Left lung (tissue), 10 donors: ENCODE data around the gene BSND. TPM values are rescaled to one million over a fixed set of nuclear protein-coding genes. Genes with fewer than 3 reads are reported as not detected.
A peak's percentile ranks its signal among the peaks of the same experiment; 100 is the strongest.

Experiments
- ATAC-seq: fragments of 200-7000 bp; cut with Tn5 transposase; one replicate; pipeline ENCODE4 v1.9.1; 2020; ENCODE audit warnings: moderate library complexity
- DNase-seq, 4 donors: peaks; one replicate each; pipeline ENCODE4 v3.0.0-alpha.2; 2013 to 2020
- H3K27ac ChIP-seq, 2 donors: fragments of 200-600 bp; sonication (generic) in 1 of 2; one replicate each; pipeline versions ENCODE4 v1.5.0 to v1.8.0; 2020 to 2021
- H3K27me3 ChIP-seq, 2 donors: fragments of 200-600 bp; sonication (generic) in 1 of 2; one replicate each; pipeline versions ENCODE4 v1.5.0 to v1.8.0; 2020 to 2021
- H3K36me3 ChIP-seq, 2 donors: fragments of 200-600 bp; sonication (generic) in 1 of 2; one replicate each; pipeline versions ENCODE4 v1.5.0 to v1.8.0; 2020 to 2021
- H3K4me1 ChIP-seq, 2 donors: fragments of 200-600 bp; one replicate each; pipeline ENCODE4 v1.8.0; 2021
- H3K4me3 ChIP-seq, 2 donors: fragments of 200-600 bp; sonication (generic) in 1 of 2; one replicate each; pipeline versions ENCODE4 v1.5.0 to v1.8.0; 2020 to 2021; ENCODE audit warnings: mild to moderate bottlenecking in 1 of 2
- H3K9me3 ChIP-seq, 2 donors: fragments of 200-600 bp; sonication (generic) in 1 of 2; one replicate each; pipeline versions ENCODE4 v1.5.0 to v1.8.0; 2020 to 2021
- intact Hi-C, 2 donors: fragments of 100-400 bp; cut with DNase I; formaldehyde crosslinking; loops; one replicate each; pipeline versions ENCODE4 v1.11.2 to v1.14.2; 2022
- polyA plus RNA-seq, 6 donors: library from polyadenylated mRNA; unstranded; fragments of 120-200 nt; gene quantifications; one replicate each; pipeline ENCODE4 v1.2.1, GENCODE V29; 2013; ENCODE audit not compliant: insufficient read length in 6 of 6
- total RNA-seq, 2 donors: library from RNA; stranded (reverse); fragmentation: NEBNext Ultra II Directional; extraction: Animal tissue kit (Norgen Biotek cat#: 25700); gene quantifications; one replicate each; pipeline ENCODE4 v1.2.1, GENCODE V29; 2021
- TF ChIP-seq, protein P1 (sequence below), 2 donors: fragments of 200-600 bp; sonication (generic) in 1 of 2; IDR thresholded peaks; one replicate each; pipeline versions ENCODE4 v1.5.0 to v1.8.0; 2021; ENCODE audit warnings: antibody characterized with exemption in 2 of 2
- donor health status: DM: no; HTN: yes; CAD: no.
- donor health status: DM: no; HTN: no; CAD: no.

Gene BSND
- total and polyA plus RNA-seq, 8 donors = 0.03 to 0.06 (median 0.06) TPM; not detected in 3

- no peak for DNase-seq
- H3K9me3 ChIP-seq = no peaks in the 10 kb centered on the region
- peaks cover 0 to 10% of the 10 kb centered on the region in 2 donors for H3K4me1 ChIP-seq
- TF ChIP-seq, protein P1, sequence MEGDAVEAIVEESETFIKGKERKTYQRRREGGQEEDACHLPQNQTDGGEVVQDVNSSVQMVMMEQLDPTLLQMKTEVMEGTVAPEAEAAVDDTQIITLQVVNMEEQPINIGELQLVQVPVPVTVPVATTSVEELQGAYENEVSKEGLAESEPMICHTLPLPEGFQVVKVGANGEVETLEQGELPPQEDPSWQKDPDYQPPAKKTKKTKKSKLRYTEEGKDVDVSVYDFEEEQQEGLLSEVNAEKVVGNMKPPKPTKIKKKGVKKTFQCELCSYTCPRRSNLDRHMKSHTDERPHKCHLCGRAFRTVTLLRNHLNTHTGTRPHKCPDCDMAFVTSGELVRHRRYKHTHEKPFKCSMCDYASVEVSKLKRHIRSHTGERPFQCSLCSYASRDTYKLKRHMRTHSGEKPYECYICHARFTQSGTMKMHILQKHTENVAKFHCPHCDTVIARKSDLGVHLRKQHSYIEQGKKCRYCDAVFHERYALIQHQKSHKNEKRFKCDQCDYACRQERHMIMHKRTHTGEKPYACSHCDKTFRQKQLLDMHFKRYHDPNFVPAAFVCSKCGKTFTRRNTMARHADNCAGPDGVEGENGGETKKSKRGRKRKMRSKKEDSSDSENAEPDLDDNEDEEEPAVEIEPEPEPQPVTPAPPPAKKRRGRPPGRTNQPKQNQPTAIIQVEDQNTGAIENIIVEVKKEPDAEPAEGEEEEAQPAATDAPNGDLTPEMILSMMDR (IDR thresholded peaks at IDR 0.05) = no peak
- no peak overlapping the region for H3K27ac ChIP-seq
- ATAC-seq = no peak
- H3K36me3 ChIP-seq = peaks cover 0 to 33% of the 10 kb centered on the region in 2 donors
- no peak overlapping the region for H3K4me3 ChIP-seq
- H3K27me3 ChIP-seq = no peaks in the 10 kb centered on the region
- intact Hi-C loops = no loop called here
Observed at GRCh38 chr1:55057956-55058298, 59.2 kb downstream of the BSND start.

DNA sequence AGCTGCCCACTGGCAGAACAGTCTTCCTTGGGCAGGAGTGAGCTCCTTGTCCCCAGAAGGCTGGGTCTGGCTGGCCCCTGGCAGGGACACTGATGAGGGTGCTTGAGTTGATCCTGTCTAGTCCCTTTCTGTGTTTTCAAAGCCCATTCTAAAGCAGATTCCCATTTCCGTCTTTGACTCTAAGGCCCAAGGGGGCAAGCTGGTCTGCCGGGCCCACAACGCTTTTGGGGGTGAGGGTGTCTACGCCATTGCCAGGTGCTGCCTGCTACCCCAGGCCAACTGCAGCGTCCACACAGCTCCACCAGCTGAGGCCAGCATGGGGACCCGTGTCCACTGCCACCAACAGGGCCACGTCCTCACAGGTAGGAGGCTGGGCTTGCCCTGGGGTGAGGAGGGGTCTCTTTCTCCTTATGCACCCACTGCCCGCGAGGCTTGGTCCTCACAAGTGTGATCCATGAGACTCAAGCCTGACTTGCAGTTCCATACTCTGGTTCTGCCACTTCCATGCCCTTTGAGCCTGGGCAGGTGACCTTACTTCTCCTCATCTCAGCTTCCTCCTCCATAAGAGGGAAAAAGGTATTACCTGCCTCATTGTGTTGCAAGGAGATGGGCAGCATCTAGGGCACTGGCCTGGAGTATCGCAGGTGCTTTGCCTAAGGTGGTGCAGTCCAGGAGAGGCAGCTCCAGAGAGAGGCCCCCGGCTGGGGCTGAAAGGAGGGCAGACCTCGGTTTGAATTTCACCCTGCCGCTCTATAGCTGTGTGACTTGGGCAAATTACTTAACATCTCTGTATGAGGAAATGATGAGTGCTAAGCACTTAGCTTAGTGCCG lies 60.8 kb downstream of the BSND start:
- Histone ChIP-seq H3K9me3 (no peaks in the 10 kb centered on the region), H3K4me3 (no peak overlapping the region), H3K27me3 (no peaks in the 10 kb centered on the region), H3K4me1 (no peaks in the 10 kb centered on the region), H3K36me3 (peaks cover 0 to 41% of the 10 kb centered on the region in 2 donors), H3K27ac (no peak overlapping the region)
- ATAC-seq (no peak), DNase-seq (no peak)
- TF ChIP-seq, protein P1 (IDR thresholded peaks at IDR 0.05) = no peak
- intact Hi-C loops = no loop called here

DNA sequence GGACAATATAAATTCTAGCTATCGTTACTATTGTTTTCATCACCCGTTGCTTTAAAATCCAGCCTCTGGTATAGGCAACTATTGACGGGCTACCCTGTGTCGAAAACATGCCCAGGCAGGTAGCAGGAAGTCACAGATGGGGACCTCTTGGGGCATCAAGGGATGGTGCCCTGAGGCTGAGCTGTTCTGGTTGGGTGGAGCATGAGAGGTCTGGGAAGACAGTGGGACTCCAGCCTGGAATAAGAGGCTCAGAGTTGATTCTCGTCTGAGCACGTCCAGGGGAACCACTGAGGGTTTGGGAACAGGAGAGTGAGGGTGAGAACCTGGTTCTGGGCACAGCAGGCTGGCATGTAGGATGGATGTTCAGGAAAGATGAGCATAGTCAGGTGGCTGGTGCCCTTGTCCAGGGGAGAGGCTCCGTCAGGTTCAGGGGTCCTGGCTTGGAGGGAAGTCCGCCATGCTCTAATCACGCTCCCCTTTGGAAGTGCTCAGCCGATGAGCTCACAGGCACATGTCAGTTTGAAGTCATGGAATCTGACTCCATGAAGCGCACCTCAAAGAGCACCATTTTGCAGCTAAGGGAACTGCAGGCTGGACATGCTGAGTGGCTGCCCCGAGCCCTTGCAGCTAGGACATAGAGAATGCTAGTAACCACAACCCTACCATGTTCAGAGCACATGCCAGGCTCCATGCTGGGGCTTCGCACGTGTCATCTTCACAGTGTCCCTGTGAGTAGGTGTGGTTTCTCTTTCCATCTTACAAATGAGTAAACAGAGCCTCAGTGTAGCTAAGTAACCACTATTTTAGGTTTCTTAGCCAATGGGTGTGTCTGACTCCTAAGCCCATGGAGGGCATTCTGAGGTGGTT lies 61.6 kb downstream of the BSND start:
- Histone ChIP-seq H3K27ac (no peak overlapping the region), H3K9me3 (no peaks in the 10 kb centered on the region), H3K4me3 (no peak overlapping the region), H3K27me3 (no peaks in the 10 kb centered on the region), H3K4me1 (no peaks in the 10 kb centered on the region), H3K36me3 (peaks cover 0 to 41% of the 10 kb centered on the region in 2 donors)
- intact Hi-C loops = no loop called here
- no peak for DNase-seq
- no peak for ATAC-seq
- TF ChIP-seq, protein P1 (IDR thresholded peaks at IDR 0.05) = no peak

DNA sequence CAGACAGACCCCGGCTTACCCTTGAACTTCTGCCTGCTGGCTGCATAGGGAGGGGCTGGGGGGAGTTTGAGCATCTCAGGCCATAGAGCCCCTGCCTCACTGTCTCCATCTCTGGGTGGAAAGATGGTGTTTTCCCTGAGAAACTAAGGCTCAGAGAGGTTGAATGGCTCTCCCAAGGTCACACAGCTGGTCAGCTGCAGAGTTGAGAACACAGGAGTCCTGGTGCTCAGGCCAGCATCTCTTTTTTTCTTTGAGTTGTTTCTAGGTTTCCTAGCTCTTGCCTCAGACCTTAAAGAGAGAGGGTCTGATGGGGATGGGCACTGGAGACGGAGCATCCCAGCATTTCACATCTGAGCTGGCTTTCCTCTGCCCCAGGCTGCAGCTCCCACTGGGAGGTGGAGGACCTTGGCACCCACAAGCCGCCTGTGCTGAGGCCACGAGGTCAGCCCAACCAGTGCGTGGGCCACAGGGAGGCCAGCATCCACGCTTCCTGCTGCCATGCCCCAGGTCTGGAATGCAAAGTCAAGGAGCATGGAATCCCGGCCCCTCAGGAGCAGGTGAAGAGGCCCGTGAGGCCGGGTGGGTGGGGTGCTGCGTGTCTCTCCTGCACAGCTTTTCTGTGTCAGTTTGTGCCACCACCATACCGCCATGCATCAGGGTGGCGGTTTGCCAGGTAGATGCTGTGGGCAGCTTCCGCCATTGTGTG lies 62.4 kb downstream of the BSND start:
- peak in 1 of 4 donors; percentile 57 for DNase-seq
- peaks cover 0 to 43% of the 10 kb centered on the region in 2 donors for H3K36me3 ChIP-seq

More for the DNA sequence above, 62.4 kb downstream of the BSND start:
- intact Hi-C loops = no loop called here
- Histone ChIP-seq H3K4me1 (no peaks in the 10 kb centered on the region), H3K9me3 (no peaks in the 10 kb centered on the region), H3K4me3 (no peak overlapping the region), H3K27ac (no peak overlapping the region), H3K27me3 (no peaks in the 10 kb centered on the region)
- TF ChIP-seq, protein P1 (IDR thresholded peaks at IDR 0.05) = no peak
- ATAC-seq = no peak

Other genes with a start within 250 kb of the BSND start
- 1 to 10 TPM; 3.9 to 4.4 TPM for gene PARS2, start 234.4 kb upstream of the BSND start, total RNA-seq
- gene PARS2, start 234.4 kb upstream of the BSND start, polyA plus RNA-seq = 1 to 10 TPM; 5.1 to 6.1 (median 5.5) TPM
- gene TTC22, start 197.6 kb upstream of the BSND start, total RNA-seq = 1 to 10 TPM; 4.8 to 7.7 TPM
- 1 to 10 TPM; 2.9 to 5.1 (median 3.9) TPM for gene TTC22, start 197.6 kb upstream of the BSND start, polyA plus RNA-seq
- gene DHCR24, start 111.7 kb upstream of the BSND start, total RNA-seq = 100 to 1,000 TPM; 668 to 741 TPM
- gene DHCR24, start 111.7 kb upstream of the BSND start, polyA plus RNA-seq = 10 to 100 TPM; 30.1 to 64.3 (median 41.7) TPM
- gene TMEM61, start 18.3 kb upstream of the BSND start, total RNA-seq = 1 to 10 TPM; 1.5 to 1.6 TPM
- under 1 TPM; 0.20 to 0.29 (median 0.27) TPM for gene TMEM61, start 18.3 kb upstream of the BSND start, polyA plus RNA-seq
- gene PCSK9, start 40.6 kb downstream of the BSND start, total RNA-seq = 10 to 100 TPM; 18.7 to 55.0 TPM
- 1 to 10 TPM in 3 of 6 donors, under 1 TPM in 3; 0.63 to 3.1 (median 0.94) TPM for gene PCSK9, start 40.6 kb downstream of the BSND start, polyA plus RNA-seq
- gene USP24, start 216.4 kb downstream of the BSND start, total RNA-seq = 10 to 100 TPM; 26.1 to 42.3 TPM
- 10 to 100 TPM; 45.6 to 63.7 (median 48.6) TPM for gene USP24, start 216.4 kb downstream of the BSND start, polyA plus RNA-seq